ENCODE results near the gene WDHD1. TPM values are rescaled to one million over a fixed set of nuclear protein-coding genes. Genes with fewer than 3 reads are reported as not detected.

WDHD1 gene
- total RNA-seq, 4 donors from 2014 or later: 1.2 to 2.3 (median 1.9) TPM

- 82 to 83% methylated on average over 3 of the region's 3 CpGs for WGBS, 2 donors
- H3K4me3 ChIP-seq (replicated peaks in 1 of 3): no peak overlapping the region
- intact Hi-C loops (cut with DNase I): no loop called here
- H3K4me1 ChIP-seq: no peaks in the 10 kb centered on the region
- no peak for DNase-seq
- no peaks in the 10 kb centered on the region for H3K9me3 ChIP-seq
- TF ChIP-seq POLR2A (IDR thresholded peaks at IDR 0.05): no peak
- H3K27me3 ChIP-seq: no peaks in the 10 kb centered on the region
- H3K27ac ChIP-seq: no peak overlapping the region
- no peaks in the 10 kb centered on the region for H3K36me3 ChIP-seq
Observed at GRCh38 chr14:54894995-54895394, 131.9 kb downstream of the WDHD1 start.

DNA sequence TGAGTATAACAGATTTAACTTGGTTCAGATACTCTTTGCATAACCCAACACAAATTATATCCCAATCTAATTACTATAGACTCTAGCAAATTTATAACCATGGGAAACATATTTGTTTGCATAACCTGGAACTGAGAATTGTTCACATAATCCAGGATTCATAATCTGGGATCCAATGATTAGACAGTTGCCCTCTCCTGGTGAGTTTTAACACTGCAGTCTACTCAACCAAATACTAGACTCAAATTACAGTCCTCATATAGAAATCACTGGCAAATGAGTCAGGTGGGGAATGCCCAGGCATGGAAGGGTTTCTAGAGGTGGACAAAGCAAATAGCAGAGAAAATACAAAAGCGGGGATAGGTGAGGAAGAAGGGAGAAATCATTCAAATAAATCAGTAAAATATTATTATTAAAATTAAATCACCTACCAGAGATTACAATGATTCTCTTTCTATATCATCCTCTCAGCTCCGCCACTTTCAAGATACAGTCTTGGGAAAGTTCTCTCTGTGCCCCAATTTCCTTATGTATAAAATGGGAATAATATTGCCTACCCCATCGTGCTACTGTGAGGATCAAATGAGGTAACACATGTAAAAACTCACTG lies 133.6 kb downstream of the WDHD1 start:
- intact Hi-C loops (cut with DNase I): no loop called here
- 59 to 60% methylated on average over 3 of the region's 3 CpGs for whole genome bisulfite sequencing, 2 donors
- TF ChIP-seq POLR2A (IDR thresholded peaks at IDR 0.05) (no peak), CTCF (IDR thresholded peaks at IDR 0.05) (peak; percentile 35 to 70 (median 51))
- Histone ChIP-seq H3K4me1 (no peaks in the 10 kb centered on the region), H3K36me3 (no peaks in the 10 kb centered on the region), H3K4me3 (replicated peaks in 1 of 3) (no peak overlapping the region), H3K9me3 (no peaks in the 10 kb centered on the region), H3K27me3 (no peaks in the 10 kb centered on the region), H3K27ac (no peak overlapping the region)
- no peak for DNase-seq

DNA sequence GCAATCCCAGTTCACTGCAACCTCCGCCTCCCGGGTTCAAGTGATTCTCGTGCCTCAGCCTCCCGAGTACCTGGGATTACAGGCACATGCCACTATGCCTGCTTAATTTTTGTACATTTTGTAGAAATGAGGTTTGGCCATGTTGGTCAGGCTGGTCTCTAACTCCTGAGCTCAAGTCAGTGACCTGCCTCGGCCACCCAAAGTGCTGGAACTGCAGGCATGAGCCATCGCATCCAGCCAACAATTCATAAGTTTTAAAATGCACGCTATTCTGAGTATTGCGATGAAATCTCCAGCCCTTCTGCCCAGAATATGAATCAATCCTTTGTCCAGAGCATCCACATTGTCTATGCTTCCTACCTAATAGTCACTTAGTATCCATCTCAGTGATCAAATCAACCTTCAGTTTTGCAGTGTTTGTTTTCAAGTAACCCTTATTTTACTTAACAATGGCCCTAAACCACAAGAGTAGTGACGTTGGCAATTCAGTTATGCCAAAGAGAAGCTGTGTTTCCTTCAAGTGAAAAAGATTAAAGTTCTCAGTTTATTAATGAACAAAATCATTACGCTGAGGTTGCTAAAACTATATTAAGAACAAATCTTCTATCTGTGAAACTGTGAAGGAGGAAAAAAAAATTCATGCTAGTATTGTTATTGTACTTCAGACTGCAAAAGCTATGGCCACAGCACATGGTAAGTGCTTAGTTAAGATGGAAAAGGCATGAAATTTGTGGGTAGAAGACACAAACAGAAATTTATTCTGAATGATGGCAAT lies 135.2 kb downstream of the WDHD1 start:
- Histone ChIP-seq H3K27ac (no peak overlapping the region), H3K27me3 (no peaks in the 10 kb centered on the region), H3K36me3 (no peaks in the 10 kb centered on the region), H3K4me3 (replicated peaks in 1 of 3) (no peak overlapping the region), H3K4me1 (no peaks in the 10 kb centered on the region), H3K9me3 (no peaks in the 10 kb centered on the region)
- TF ChIP-seq POLR2A (IDR thresholded peaks at IDR 0.05) (no peak), CTCF (IDR thresholded peaks at IDR 0.05) (no peak)
- 88 to 91% methylated on average over 10 of the region's 10 CpGs for WGBS, 2 donors
- no peak for DNase-seq
- intact Hi-C loops (cut with DNase I): no loop called here

GRCh38 chr14:54890788-54891187 lies 136.1 kb downstream of the WDHD1 start:
- Histone ChIP-seq H3K9me3 (no peaks in the 10 kb centered on the region), H3K27me3 (no peaks in the 10 kb centered on the region), H3K4me1 (no peaks in the 10 kb centered on the region), H3K27ac (no peak overlapping the region), H3K4me3 (replicated peaks in 1 of 3) (no peak overlapping the region), H3K36me3 (no peaks in the 10 kb centered on the region)
- TF ChIP-seq CTCF (IDR thresholded peaks at IDR 0.05) (no peak), POLR2A (IDR thresholded peaks at IDR 0.05) (no peak)
- no peak for DNase-seq
- intact Hi-C loops (cut with DNase I): no loop called here
- WGBS, 2 donors: 88 to 100% methylated on average over 1 of the region's 1 CpG

GRCh38 chr14:54889919-54890318 lies 137.0 kb downstream of the WDHD1 start:
- TF ChIP-seq CTCF (IDR thresholded peaks at IDR 0.05) (no peak), POLR2A (IDR thresholded peaks at IDR 0.05) (no peak)
- Histone ChIP-seq H3K4me3 (replicated peaks in 1 of 3) (no peak overlapping the region), H3K9me3 (no peaks in the 10 kb centered on the region), H3K27me3 (no peaks in the 10 kb centered on the region), H3K4me1 (no peaks in the 10 kb centered on the region), H3K27ac (no peak overlapping the region), H3K36me3 (no peaks in the 10 kb centered on the region)
- WGBS, 2 donors: 94 to 97% methylated on average over 8 of the region's 8 CpGs
- no peak for DNase-seq
- intact Hi-C loops (cut with DNase I): no loop called here

Other genes starting within 250 kb of the WDHD1 start
- 1 to 10 TPM; 5.2 to 7.8 (median 7.4) TPM for gene GCH1, start 124.3 kb downstream of the WDHD1 start, total RNA-seq
- 10 to 100 TPM; 18.2 to 26.5 (median 19.7) TPM for gene SOCS4, start 137 bp upstream of the WDHD1 start, total RNA-seq
- 10 to 100 TPM; 56.6 to 89.9 (median 69.6) TPM for gene MAPK1IP1L, start 24.5 kb upstream of the WDHD1 start, total RNA-seq
- 100 to 1,000 TPM in 2 of 4 donors, 10 to 100 TPM in 2; 65.7 to 201 (median 111) TPM for gene LGALS3, start 102.2 kb upstream of the WDHD1 start, total RNA-seq
- under 1 TPM in 3 of 4 donors, not detected in 1; 0.22 to 0.42 (median 0.27) TPM for gene DLGAP5, start 164.5 kb upstream of the WDHD1 start, total RNA-seq
- 10 to 100 TPM; 60.0 to 88.5 (median 81.9) TPM for gene FBXO34, start 244.3 kb upstream of the WDHD1 start, total RNA-seq

Measured in thyroid gland (tissue), 4 donors.